Transverse colon (tissue), 4 donors: Measurements from ENCODE around the gene DCUN1D3. TPM values are rescaled to one million over a fixed set of nuclear protein-coding genes. Genes with fewer than 3 reads are reported as not detected.
A peak's percentile ranks its signal among the peaks of the same experiment; 100 is the strongest.

ENCODE experiments used
- DNase-seq: peaks from one replicate; pipeline ENCODE4 v3.0.0-alpha.2; 2019
- H3K27ac ChIP-seq, 4 donors: fragments of 200-600 bp; sonication (generic); 2 replicates each; pipeline ENCODE4 v1.5.1; 2016 to 2018; ENCODE audit warnings: inconsistent platforms in 4 of 4
- H3K27me3 ChIP-seq: fragments of 200-600 bp; sonication (generic); 2 replicates; pipeline ENCODE4 v1.5.1; 2017; ENCODE audit warnings: inconsistent platforms
- H3K36me3 ChIP-seq, 4 donors: fragments of 200-600 bp; sonication (generic); 2 replicates each; pipeline ENCODE4 v1.5.1; 2017 to 2019; ENCODE audit warnings: inconsistent platforms in 4 of 4
- H3K4me1 ChIP-seq, 4 donors: fragments of 200-600 bp; sonication (generic); 2 replicates each; pipeline ENCODE4 v1.5.1; 2017 to 2020; ENCODE audit warnings: inconsistent platforms in 4 of 4
- H3K4me3 ChIP-seq, 4 donors: fragments of 200-600 bp; sonication (generic); 1 replicate in 1 of 4; 2 replicates in 3 of 4; pipeline versions ENCODE4 v1.5.1 to v1.6.1; 2017 to 2019; ENCODE audit warnings: inconsistent platforms in 4 of 4
- H3K9me3 ChIP-seq, 2 donors: fragments of 200-600 bp; sonication (generic); 2 replicates each; pipeline ENCODE4 v1.5.1; 2017 to 2019; ENCODE audit warnings: inconsistent platforms in 2 of 2
- EP300 ChIP-seq: sonication (generic); formaldehyde crosslinking; IDR thresholded peaks from one replicate; pipeline ENCODE4 v1.6.1; 2017; ENCODE audit warnings: antibody characterized with exemption, low read depth
- POLR2A ChIP-seq: fragments of 450-650 bp; IDR thresholded peaks from one replicate; pipeline ENCODE4 v1.6.1; 2016; ENCODE audit warnings: antibody characterized with exemption, mild to moderate bottlenecking, moderate library complexity
- POLR2AphosphoS5 ChIP-seq, 3 donors: sonication (generic); formaldehyde crosslinking; IDR thresholded peaks; one replicate each; pipeline ENCODE4 v1.6.1; 2016; ENCODE audit warnings: antibody characterized with exemption in 3 of 3
- WGBS, 2 donors: methylation state at CpG; one replicate each; pipeline ENCODE4 v1.1.5; 2018; ENCODE audit warnings: low coverage in 1 of 2; 5-methylcytosine and 5-hydroxymethylcytosine counted together
- in situ Hi-C, 4 donors: fragments of 200-750 bp; cut with MboI; loops; one replicate each; pipeline versions ENCODE4 v1.15.0 to v1.15.1; 2017; ENCODE audit warnings: low sequenced_read_pairs in 3 of 4, low pct_ligation_motif_present in 1 of 4, low pct_unique_long_range_greater_than_20kb in 1 of 4
- intact Hi-C: fragments of 100-400 bp; cut with DNase I; formaldehyde crosslinking; loops from one replicate; pipeline ENCODE4 v1.15.1; 2023; ENCODE audit warnings: low total_unique reads
- total RNA-seq, 4 donors: library from RNA; depleted of rRNA; stranded (reverse); fragments of >200 nt; gene quantifications; one replicate each; pipeline ENCODE4 v1.1.0, GENCODE V29; 2016
- TF ChIP-seq, protein P1 (sequence below), 5 experiments: fragments of 200-600 bp in 3 of 5; fragments of 450-650 bp in 2 of 5; sonication (generic) in 3 of 5; IDR thresholded peaks; 1 replicate in 2 of 5; 2 replicates in 3 of 5; pipeline ENCODE4 v1.5.1; 2016 to 2017; ENCODE audit warnings: antibody characterized with exemption in 5 of 5, inconsistent platforms in 3 of 5, mild to moderate bottlenecking in 2 of 5, moderate library complexity in 1 of 5

Gene DCUN1D3
- total RNA-seq, 4 donors from 2014 or later = 5.6 to 47.6 (median 10.5) TPM

DNA sequence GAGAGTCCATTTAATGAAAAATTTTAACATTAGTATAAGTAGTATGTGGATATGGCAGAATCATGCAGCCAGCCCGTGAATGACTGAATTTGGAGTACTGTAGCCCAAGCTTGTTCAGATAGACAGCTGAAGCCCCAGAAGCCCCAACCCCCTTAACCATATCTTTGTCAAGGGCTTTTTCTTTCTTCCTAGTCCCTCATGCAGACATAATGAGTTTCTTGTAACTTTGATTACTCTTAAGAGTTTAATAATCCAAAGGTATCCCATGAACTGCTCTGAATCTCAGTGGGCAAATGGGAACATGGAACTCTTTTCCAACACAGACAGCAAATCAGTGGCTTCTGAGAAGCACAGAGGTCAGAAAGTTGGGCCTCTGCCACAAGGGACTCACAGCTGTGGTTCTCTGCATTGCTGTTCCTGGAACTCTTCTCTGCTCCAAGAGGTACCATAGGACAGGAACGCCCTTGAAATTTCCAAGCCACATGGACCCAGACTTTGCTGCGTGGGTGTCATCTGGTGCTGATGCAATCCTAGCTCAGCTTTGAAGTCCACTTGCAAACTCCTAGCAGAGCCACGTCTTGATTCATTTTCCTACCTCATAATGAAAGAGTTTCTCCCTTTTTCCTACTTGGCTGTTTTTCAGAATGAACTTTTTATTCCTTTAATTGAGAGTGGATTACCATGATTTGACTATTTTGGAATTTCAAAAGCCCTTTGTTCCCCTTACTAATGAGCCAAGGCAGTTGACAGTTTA is 18.5 kb upstream of the DCUN1D3 start:
- no peaks in the 10 kb centered on the region for H3K9me3 ChIP-seq
- peaks cover 0 to 3% (median 0%) of the 10 kb centered on the region in 4 donors for H3K36me3 ChIP-seq
- in situ Hi-C loops = no loop called here
- no peak overlapping the region for H3K4me3 ChIP-seq
- DNase-seq = no peak
- intact Hi-C loops = no loop called here
- TF ChIP-seq, protein P1, sequence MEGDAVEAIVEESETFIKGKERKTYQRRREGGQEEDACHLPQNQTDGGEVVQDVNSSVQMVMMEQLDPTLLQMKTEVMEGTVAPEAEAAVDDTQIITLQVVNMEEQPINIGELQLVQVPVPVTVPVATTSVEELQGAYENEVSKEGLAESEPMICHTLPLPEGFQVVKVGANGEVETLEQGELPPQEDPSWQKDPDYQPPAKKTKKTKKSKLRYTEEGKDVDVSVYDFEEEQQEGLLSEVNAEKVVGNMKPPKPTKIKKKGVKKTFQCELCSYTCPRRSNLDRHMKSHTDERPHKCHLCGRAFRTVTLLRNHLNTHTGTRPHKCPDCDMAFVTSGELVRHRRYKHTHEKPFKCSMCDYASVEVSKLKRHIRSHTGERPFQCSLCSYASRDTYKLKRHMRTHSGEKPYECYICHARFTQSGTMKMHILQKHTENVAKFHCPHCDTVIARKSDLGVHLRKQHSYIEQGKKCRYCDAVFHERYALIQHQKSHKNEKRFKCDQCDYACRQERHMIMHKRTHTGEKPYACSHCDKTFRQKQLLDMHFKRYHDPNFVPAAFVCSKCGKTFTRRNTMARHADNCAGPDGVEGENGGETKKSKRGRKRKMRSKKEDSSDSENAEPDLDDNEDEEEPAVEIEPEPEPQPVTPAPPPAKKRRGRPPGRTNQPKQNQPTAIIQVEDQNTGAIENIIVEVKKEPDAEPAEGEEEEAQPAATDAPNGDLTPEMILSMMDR (IDR thresholded peaks at IDR 0.05) = no peak
- TF ChIP-seq POLR2A = no peak
- TF ChIP-seq EP300 = no peak
- no peak for TF ChIP-seq POLR2AphosphoS5 (IDR thresholded peaks at IDR 0.05)
- H3K27me3 ChIP-seq = no peaks in the 10 kb centered on the region
- H3K4me1 ChIP-seq = no peaks in the 10 kb centered on the region
- 74 to 76% methylated on average over 4 of the region's 4 CpGs for WGBS, 2 donors
- no peak overlapping the region for H3K27ac ChIP-seq

DNA sequence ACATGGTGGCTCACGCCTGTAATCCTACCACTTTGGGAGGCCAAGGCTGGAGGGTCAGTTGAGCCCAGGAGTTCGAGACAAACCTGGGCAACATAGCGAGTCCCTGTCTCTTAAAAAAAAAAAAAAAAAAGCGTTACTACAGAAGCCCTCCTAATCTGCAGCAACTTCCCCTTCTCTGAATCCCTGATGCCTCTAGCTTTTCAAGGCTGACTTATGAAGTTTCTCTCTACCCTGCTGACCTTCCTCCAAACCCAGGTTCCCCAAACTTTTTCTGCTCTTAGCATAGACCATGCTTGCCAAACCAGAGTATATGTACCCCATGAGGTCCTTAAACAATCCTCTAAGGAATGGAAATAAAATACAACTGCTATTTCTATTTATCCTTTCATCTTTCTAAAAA is 16.8 kb upstream of the DCUN1D3 start:
- intact Hi-C loops = no loop called here
- Histone ChIP-seq H3K27ac (no peak overlapping the region), H3K4me1 (peaks cover 0 to under 1% (median 0%) of the 10 kb centered on the region in 4 donors), H3K9me3 (no peaks in the 10 kb centered on the region), H3K36me3 (peaks cover 0 to under 1% (median 0%) of the 10 kb centered on the region in 4 donors), H3K4me3 (no peak overlapping the region), H3K27me3 (no peaks in the 10 kb centered on the region)
- WGBS, 2 donors = 92 to 97% methylated on average over 4 of the region's 4 CpGs
- in situ Hi-C loops = no loop called here
- no peak for DNase-seq
- TF ChIP-seq, protein P1 (IDR thresholded peaks at IDR 0.05) = no peak
- TF ChIP-seq POLR2AphosphoS5 (IDR thresholded peaks at IDR 0.05) (no peak), POLR2A (no peak), EP300 (no peak)

DNA sequence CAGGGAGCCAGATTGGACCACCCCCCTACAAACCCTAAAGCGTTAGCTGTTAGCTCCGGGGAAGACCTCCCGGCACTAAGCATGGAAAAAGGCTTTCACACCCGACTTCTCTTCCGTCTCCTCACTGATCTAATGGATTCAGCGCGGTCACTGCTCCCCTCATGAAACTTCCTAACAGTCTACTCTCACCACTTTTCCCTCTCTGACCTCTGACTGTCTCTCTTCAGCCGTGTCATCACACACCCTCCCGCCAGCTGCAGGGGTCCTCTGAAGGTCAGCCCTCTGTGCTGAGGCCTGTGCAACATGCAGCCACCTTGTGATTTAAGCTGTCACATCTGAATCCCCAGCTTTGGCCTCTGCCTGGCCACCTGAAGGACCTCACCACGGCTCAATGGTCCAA is 16.1 kb upstream of the DCUN1D3 start:
- Histone ChIP-seq H3K36me3 (no peaks in the 10 kb centered on the region), H3K4me3 (no peak overlapping the region), H3K27me3 (no peaks in the 10 kb centered on the region), H3K9me3 (no peaks in the 10 kb centered on the region), H3K4me1 (peaks cover 0 to 7% (median under 1%) of the 10 kb centered on the region in 4 donors), H3K27ac (no peak overlapping the region)
- WGBS, 2 donors = 92 to 96% methylated on average over 9 to 10 of the region's 10 CpGs
- intact Hi-C loops = no loop called here
- TF ChIP-seq POLR2AphosphoS5 (IDR thresholded peaks at IDR 0.05) (no peak), POLR2A (no peak), EP300 (no peak)
- TF ChIP-seq, protein P1 (IDR thresholded peaks at IDR 0.05) = no peak
- DNase-seq = no peak
- in situ Hi-C loops = no loop called here

DNA sequence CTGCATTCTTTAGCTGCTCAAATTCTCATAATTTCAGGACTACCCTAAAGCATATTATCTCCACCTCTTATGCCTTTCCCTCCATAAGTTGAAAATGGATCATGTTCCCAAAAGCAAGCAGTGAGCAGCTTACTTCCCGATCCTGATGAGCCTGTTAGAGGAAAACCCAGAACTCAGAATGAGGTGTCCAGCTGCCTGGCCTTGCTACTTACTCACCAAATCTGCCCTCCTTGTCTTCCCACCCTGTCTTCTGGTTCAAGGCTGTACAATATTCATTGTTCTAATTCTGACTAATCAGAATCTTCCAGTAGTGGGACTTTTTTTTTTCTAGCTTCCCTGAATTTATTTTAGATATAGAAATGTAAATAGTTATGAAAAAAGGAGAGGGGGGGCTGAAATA is 11.2 kb upstream of the DCUN1D3 start:
- H3K27ac ChIP-seq = peak overlapping the region; percentile 36 to 64 (median 52)
- no peak overlapping the region for H3K4me3 ChIP-seq
- in situ Hi-C loops (no loop called here), intact Hi-C loops (no loop called here)
- no peaks in the 10 kb centered on the region for H3K9me3 ChIP-seq
- H3K27me3 ChIP-seq = no peaks in the 10 kb centered on the region
- DNase-seq = no peak
- H3K36me3 ChIP-seq = no peaks in the 10 kb centered on the region
- TF ChIP-seq POLR2A (no peak), POLR2AphosphoS5 (IDR thresholded peaks at IDR 0.05) (no peak), EP300 (no peak)
- TF ChIP-seq, protein P1 (IDR thresholded peaks at IDR 0.05) = no peak
- WGBS, 2 donors = 40 to 80% methylated on average over 1 of the region's 1 CpG
- peaks cover 3 to 30% (median 7%) of the 10 kb centered on the region in 4 donors for H3K4me1 ChIP-seq
